Measurements from ENCODE around the gene MACROD2.

GRCh38 chr20:14966203-14966602 lies 970.9 kb downstream of the MACROD2 start:
- TF ChIP-seq POLR2AphosphoS5 (IDR thresholded peaks at IDR 0.05; ENCODE audit: low read depth, low read length) (no peak), POLR2A (IDR thresholded peaks at IDR 0.05; ENCODE audit: low read depth, low read length) (no peak), SPI1 (IDR thresholded peaks at IDR 0.05; ENCODE audit: low read depth, low read length) (no peak)
